Activated CD4-positive, alpha-beta T cell treated with anti-CD3 and anti-CD28 coated beads for 24 hours (primary cell): ENCODE results near the gene BHLHA15.
A peak's percentile ranks its signal among the peaks of the same experiment; 100 is the strongest.

Experiments
- DNase-seq, 2 donors: peaks; one replicate each; pipeline ENCODE4 v3.0.0-alpha.2; 2020; ENCODE audit warnings: low read depth in 2 of 2

BHLHA15 gene

GRCh38 chr7:98211221-98211675 lies at the start of gene BHLHA15:
TSS of gene BHLHA15 (plus strand) at chr7:98211439. CDS start at chr7:98212310, 871 bp downstream.
- peak in 1 of 2 donors; percentile 43 for DNase-seq

GRCh38 chr7:98162758-98163157 lies 48.5 kb upstream of the BHLHA15 start:
- no peak for DNase-seq

- no peak for DNase-seq
Observed at GRCh38 chr7:98163269-98163668, 48.0 kb upstream of the BHLHA15 start.

GRCh38 chr7:98163704-98164494 lies 47.3 kb upstream of the BHLHA15 start:
- DNase-seq: no peak

GRCh38 chr7:98165827-98166667 lies 45.2 kb upstream of the BHLHA15 start:
- peak; percentile 18 to 33 for DNase-seq

GRCh38 chr7:98166668-98166970 lies 44.6 kb upstream of the BHLHA15 start:
- no peak for DNase-seq

GRCh38 chr7:98167653-98168052 lies 43.6 kb upstream of the BHLHA15 start:
- no peak for DNase-seq

GRCh38 chr7:98168181-98168903 lies 42.9 kb upstream of the BHLHA15 start:
- peak; percentile 33 to 60 for DNase-seq

GRCh38 chr7:98168904-98169621 lies 42.2 kb upstream of the BHLHA15 start:
- DNase-seq: no peak

GRCh38 chr7:98170966-98171365 lies 40.3 kb upstream of the BHLHA15 start:
- DNase-seq: no peak

- DNase-seq: no peak
Observed at GRCh38 chr7:98171449-98171848, 39.8 kb upstream of the BHLHA15 start.

- no peak for DNase-seq
Observed at GRCh38 chr7:98174334-98175259, 36.6 kb upstream of the BHLHA15 start.

GRCh38 chr7:98175260-98175940 lies 35.8 kb upstream of the BHLHA15 start:
- DNase-seq: no peak

GRCh38 chr7:98177553-98177952 lies 33.7 kb upstream of the BHLHA15 start:
- no peak for DNase-seq

GRCh38 chr7:98178321-98178720 lies 32.9 kb upstream of the BHLHA15 start:
- DNase-seq: no peak

- no peak for DNase-seq
Observed at GRCh38 chr7:98178762-98179490, 32.3 kb upstream of the BHLHA15 start.

- DNase-seq: no peak
Observed at GRCh38 chr7:98180751-98181150, 30.5 kb upstream of the BHLHA15 start.

- DNase-seq: no peak
Observed at GRCh38 chr7:98185101-98185500, 26.1 kb upstream of the BHLHA15 start.

GRCh38 chr7:98186452-98187137 lies 24.6 kb upstream of the BHLHA15 start:
- DNase-seq: no peak
